Keratinocyte (primary cell): ENCODE data around the gene ALCAM. TPM values are rescaled to one million over a fixed set of nuclear protein-coding genes. Genes with fewer than 3 reads are reported as not detected.

Experiments used
- DNase-seq: peaks from one replicate; pipeline ENCODE4 v3.0.0-alpha.2; 2011; ENCODE audit warnings: low read depth, missing footprints, low spot score
- FAIRE-seq: peaks from 2 replicates; lab custom pipeline; 2011; peaks lifted over from hg19 to GRCh38; lab: Jason Lieb, UNC
- H2AFZ ChIP-seq: 2 replicates; pipeline ENCODE4 v1.6.0; 2012; ENCODE audit warnings: low read length, control low read depth, inconsistent platforms; ENCODE audit not compliant: control insufficient read depth
- H3K27ac ChIP-seq: 2 replicates; pipeline ENCODE4 v1.5.1; 2011; ENCODE audit warnings: low read length; ENCODE audit not compliant: control insufficient read depth, insufficient read depth
- H3K27me3 ChIP-seq: 3 replicates; pipeline ENCODE4 v1.6.0; 2011; ENCODE audit warnings: low read length; ENCODE audit not compliant: control insufficient read depth, insufficient read depth; ENCODE audit errors: extremely low read depth
- H3K36me3 ChIP-seq, 2 experiments: 2 replicates in 1 of 2; 3 replicates in 1 of 2; pipeline ENCODE4 v1.5.1; 2011; ENCODE audit warnings: low read length in 2 of 2, mild to moderate bottlenecking in 1 of 2; ENCODE audit not compliant: control insufficient read depth in 2 of 2, insufficient read depth in 2 of 2; ENCODE audit errors: extremely low read depth in 1 of 2
- H3K4me1 ChIP-seq: 3 replicates; pipeline ENCODE4 v1.5.1; 2011; ENCODE audit warnings: low read length; ENCODE audit not compliant: control insufficient read depth, insufficient read depth; ENCODE audit errors: extremely low read depth
- H3K4me2 ChIP-seq: 3 replicates; pipeline ENCODE4 v1.6.0; 2011; ENCODE audit warnings: low read depth, low read length; ENCODE audit not compliant: control insufficient read depth, insufficient read depth; ENCODE audit errors: extremely low read depth
- H3K4me3 ChIP-seq, 3 experiments: fragments of 200-600 bp in 1 of 3; sonication (generic) in 1 of 3; 2 replicates in 2 of 3; 3 replicates in 1 of 3; pipeline ENCODE4 v1.5.1; 2011 to 2016; ENCODE audit warnings: low read length in 3 of 3, mild to moderate bottlenecking in 3 of 3, control low read depth in 2 of 3, inconsistent platforms in 1 of 3, low read depth in 1 of 3, mixed read lengths in 1 of 3, mixed run types in 1 of 3, moderate library complexity in 1 of 3; ENCODE audit not compliant: control insufficient read depth in 2 of 3, insufficient read depth in 2 of 3; ENCODE audit errors: extremely low read depth in 1 of 3
- H3K79me2 ChIP-seq: 2 replicates; pipeline ENCODE4 v1.6.0; 2012; ENCODE audit warnings: low read length; ENCODE audit not compliant: control insufficient read depth, insufficient read depth
- H3K9ac ChIP-seq: 3 replicates; pipeline ENCODE4 v1.6.0; 2011; ENCODE audit warnings: low read length; ENCODE audit not compliant: control insufficient read depth, insufficient read depth; ENCODE audit errors: extremely low read depth
- H3K9me1 ChIP-seq: 3 replicates; pipeline ENCODE4 v1.6.0; 2011; ENCODE audit warnings: low read length; ENCODE audit not compliant: control insufficient read depth, insufficient read depth; ENCODE audit errors: extremely low read depth
- H3K9me3 ChIP-seq: 2 replicates; pipeline ENCODE4 v1.5.1; 2012; ENCODE audit warnings: low read depth, low read length; ENCODE audit not compliant: control insufficient read depth
- H4K20me1 ChIP-seq: 3 replicates; pipeline ENCODE4 v1.6.0; 2011; ENCODE audit warnings: low read length; ENCODE audit not compliant: control insufficient read depth, insufficient read depth; ENCODE audit errors: extremely low read depth
- CTCF ChIP-seq, 3 experiments: IDR thresholded peaks in 1 of 3; conservative IDR thresholded peaks in 1 of 3; optimal IDR thresholded peaks in 1 of 3; 2 replicates in 2 of 3; 3 replicates in 1 of 3; pipeline versions ENCODE3 to v1.5.1; 2011; ENCODE audit warnings: low read length in 3 of 3, mild to moderate bottlenecking in 3 of 3, moderate library complexity in 2 of 3, control low read depth in 1 of 3, inconsistent platforms in 1 of 3; ENCODE audit not compliant: insufficient read depth in 2 of 3; ENCODE audit errors: extremely low read depth in 1 of 3
- EZH2 ChIP-seq: IDR thresholded peaks from one replicate; pipeline ENCODE4 v1.6.1; 2012; ENCODE audit warnings: inconsistent platforms, mild to moderate bottlenecking, low read length, moderate library complexity
- dilution Hi-C: fragments of 300-500 bp; cut with MboI; formaldehyde crosslinking; loops from one replicate; pipeline ENCODE4 v1.7.0; 2020; ENCODE audit warnings: low sequenced_read_pairs; ENCODE audit not compliant: extremely low pct_ligation_motif_present
- polyA plus RNA-seq, 5 experiments: library from polyadenylated mRNA; depleted of rRNA in 3 of 5; stranded (reverse) in 3 of 5; stranded (forward) in 1 of 5; unstranded in 1 of 5; fragments of >200 nt; gene quantifications; 1 replicate in 1 of 5; 2 replicates in 3 of 5; 3 replicates in 1 of 5; pipeline versions ENCODE4 v1.2.1 to v1.2.3, GENCODE V29; 2011 to 2012; ENCODE audit warnings: missing spikeins in 2 of 5, low read depth in 1 of 5, low replicate concordance in 1 of 5

Gene ALCAM
- polyA plus RNA-seq, 1 donor (not counting 4 experiments of a cell fraction or from before 2014, with no cell fraction given): 71.3 TPM

- no peaks in the 10 kb centered on the region for H3K9me3 ChIP-seq
- no peaks in the 10 kb centered on the region for H3K9me1 ChIP-seq
- TF ChIP-seq CTCF (optimal IDR thresholded peaks at IDR 0.05 in 1 of 3, IDR thresholded peaks at IDR 0.05 in 1 of 3, conservative IDR thresholded peaks at IDR 0.05 in 1 of 3; ENCODE audit: extremely low read depth in 1 of 3, insufficient read depth in 2 of 3, low read length in 3 of 3) (no peak), EZH2 (no peak)
- DNase-seq (no peak), FAIRE-seq (no peak)
- H4K20me1 ChIP-seq: no peaks in the 10 kb centered on the region
- no peak overlapping the region for H2AFZ ChIP-seq
- no peak overlapping the region for H3K4me3 ChIP-seq
- H3K4me1 ChIP-seq: peaks cover 7% of the 10 kb centered on the region
- no peak overlapping the region for H3K27ac ChIP-seq
- no peaks in the 10 kb centered on the region for H3K79me2 ChIP-seq
- H3K36me3 ChIP-seq: no peaks in the 10 kb centered on the region
- no peak overlapping the region for H3K4me2 ChIP-seq
- H3K9ac ChIP-seq: no peak overlapping the region
- H3K27me3 ChIP-seq: no peaks in the 10 kb centered on the region
- dilution Hi-C loops: no loop called here
Observed at GRCh38 chr3:105324951-105325350, 41.8 kb upstream of the ALCAM start.

GRCh38 chr3:105327662-105328337 lies 38.9 kb upstream of the ALCAM start:
- H3K4me3 ChIP-seq: no peak overlapping the region
- H3K9me1 ChIP-seq: no peaks in the 10 kb centered on the region
- H2AFZ ChIP-seq: no peak overlapping the region
- H3K4me2 ChIP-seq: no peak overlapping the region
- FAIRE-seq (no peak), DNase-seq (no peak)
- no peaks in the 10 kb centered on the region for H3K27me3 ChIP-seq
- no peak for TF ChIP-seq CTCF (optimal IDR thresholded peaks at IDR 0.05 in 1 of 3, IDR thresholded peaks at IDR 0.05 in 1 of 3, conservative IDR thresholded peaks at IDR 0.05 in 1 of 3; ENCODE audit: extremely low read depth in 1 of 3, insufficient read depth in 2 of 3, low read length in 3 of 3)
- no peaks in the 10 kb centered on the region for H3K9me3 ChIP-seq
- no peaks in the 10 kb centered on the region for H4K20me1 ChIP-seq
- H3K36me3 ChIP-seq: no peaks in the 10 kb centered on the region
- no peak overlapping the region for H3K27ac ChIP-seq
- peaks cover 7% of the 10 kb centered on the region for H3K4me1 ChIP-seq
- H3K9ac ChIP-seq: no peak overlapping the region
- dilution Hi-C loops: no loop called here
- H3K79me2 ChIP-seq: no peaks in the 10 kb centered on the region
